H9 (cell line): ENCODE measurements around the gene CCDC71. TPM values are rescaled to one million over a fixed set of nuclear protein-coding genes. Genes with fewer than 3 reads are reported as not detected.

Source experiments
- DNase-seq: peaks from one replicate; pipeline ENCODE4 v3.0.0-alpha.2; 2017
- H2AFZ ChIP-seq: one replicate; pipeline ENCODE4 v1.6.1; 2013; ENCODE audit warnings: mild to moderate bottlenecking, low read length, control low read depth, moderate library complexity
- H2AK5ac ChIP-seq: 2 replicates; pipeline ENCODE4 v1.6.1; 2013; ENCODE audit warnings: low read length, control low read depth, mixed read lengths; ENCODE audit not compliant: insufficient read length
- H2BK120ac ChIP-seq: one replicate; pipeline ENCODE4 v1.6.1; 2013; ENCODE audit warnings: low read depth, mild to moderate bottlenecking, low read length, control low read depth, inconsistent platforms; ENCODE audit not compliant: poor library complexity, severe bottlenecking
- H2BK12ac ChIP-seq: 2 replicates; pipeline ENCODE4 v1.6.1; 2013; ENCODE audit warnings: low read length, control low read depth, mixed read lengths, low read depth; ENCODE audit not compliant: insufficient read length
- H2BK15ac ChIP-seq: 2 replicates; pipeline ENCODE4 v1.6.1; 2013; ENCODE audit warnings: low read depth, low read length, control low read depth
- H2BK20ac ChIP-seq: one replicate; pipeline ENCODE4 v1.6.1; 2013; ENCODE audit warnings: low read depth, mild to moderate bottlenecking, low read length, control low read depth, inconsistent platforms; ENCODE audit not compliant: poor library complexity, severe bottlenecking
- H2BK5ac ChIP-seq: 2 replicates; pipeline ENCODE4 v1.6.1; 2013; ENCODE audit warnings: low read length, control low read depth, mixed read lengths; ENCODE audit not compliant: insufficient read length
- H3K14ac ChIP-seq: 2 replicates; pipeline ENCODE4 v1.6.1; 2013; ENCODE audit warnings: low read length, control low read depth; ENCODE audit not compliant: insufficient read depth
- H3K18ac ChIP-seq: 2 replicates; pipeline ENCODE4 v1.6.1; 2013; ENCODE audit warnings: low read depth, mild to moderate bottlenecking, mixed read lengths, low read length, control low read depth; ENCODE audit not compliant: insufficient read length
- H3K23ac ChIP-seq: 2 replicates; pipeline ENCODE4 v1.6.1; 2013; ENCODE audit warnings: low read length, control low read depth, mixed read lengths, low read depth; ENCODE audit not compliant: insufficient read length
- H3K23me2 ChIP-seq: 2 replicates; pipeline ENCODE4 v1.6.1; 2013; ENCODE audit warnings: low read depth, mild to moderate bottlenecking, mixed read lengths, low read length, control low read depth; ENCODE audit not compliant: insufficient read length, poor library complexity, severe bottlenecking
- H3K27ac ChIP-seq: 2 replicates; pipeline ENCODE4 v1.5.1; 2013; ENCODE audit warnings: low read length, control low read depth, mixed read lengths, low read depth; ENCODE audit not compliant: insufficient read length
- H3K27me3 ChIP-seq: 2 replicates; pipeline ENCODE4 v1.6.1; 2013; ENCODE audit warnings: low read length, control low read depth, inconsistent platforms; ENCODE audit not compliant: insufficient read depth
- H3K4ac ChIP-seq: 2 replicates; pipeline ENCODE4 v1.6.1; 2013; ENCODE audit warnings: low read depth, mild to moderate bottlenecking, control low read depth, inconsistent platforms, low read length, moderate library complexity
- H3K4me1 ChIP-seq: 2 replicates; pipeline ENCODE4 v1.6.1; 2013; ENCODE audit warnings: low read length, control low read depth, inconsistent platforms; ENCODE audit not compliant: insufficient read depth
- H3K4me2 ChIP-seq: 2 replicates; pipeline ENCODE4 v1.6.1; 2013; ENCODE audit warnings: low read length, control low read depth, mixed read lengths; ENCODE audit not compliant: insufficient read length, insufficient read depth
- H3K56ac ChIP-seq: 2 replicates; pipeline ENCODE4 v1.6.1; 2013; ENCODE audit warnings: low read depth, mild to moderate bottlenecking, mixed read lengths, low read length, control low read depth; ENCODE audit not compliant: insufficient read length
- H3K79me1 ChIP-seq: 2 replicates; pipeline ENCODE4 v1.6.1; 2013; ENCODE audit warnings: low read depth, mild to moderate bottlenecking, moderate library complexity, low read length, control low read depth, inconsistent platforms; ENCODE audit not compliant: insufficient read depth, poor library complexity, severe bottlenecking
- H3K79me2 ChIP-seq: 2 replicates; pipeline ENCODE4 v1.6.1; 2013; ENCODE audit warnings: low read length, control low read depth, inconsistent platforms; ENCODE audit not compliant: insufficient read depth
- H3K9ac ChIP-seq: 2 replicates; pipeline ENCODE4 v1.6.1; 2013; ENCODE audit warnings: low read length, control low read depth, mixed read lengths; ENCODE audit not compliant: insufficient read length; ENCODE audit errors: extremely low read depth
- H3K9me3 ChIP-seq: one replicate; pipeline ENCODE4 v1.6.1; 2013; ENCODE audit warnings: low read depth, low read length, inconsistent platforms; ENCODE audit not compliant: control insufficient read depth
- H3T11ph ChIP-seq: one replicate; pipeline ENCODE4 v1.6.1; 2013; ENCODE audit warnings: mild to moderate bottlenecking, low read length, control low read depth, inconsistent platforms
- H4K20me1 ChIP-seq: one replicate; pipeline ENCODE4 v1.6.1; 2013; ENCODE audit not compliant: control insufficient read depth, insufficient read length, insufficient read depth
- H4K5ac ChIP-seq: 2 replicates; pipeline ENCODE4 v1.6.1; 2013; ENCODE audit warnings: low read depth, mild to moderate bottlenecking, mixed read lengths, low read length, control low read depth; ENCODE audit not compliant: insufficient read length
- H4K8ac ChIP-seq: replicated peaks from 2 replicates; pipeline ENCODE4 v1.6.1; 2013; ENCODE audit warnings: low read length, control low read depth, mixed read lengths, low read depth; ENCODE audit not compliant: insufficient read length
- H4K91ac ChIP-seq: 2 replicates; pipeline ENCODE4 v1.6.1; 2013; ENCODE audit warnings: low read depth, mild to moderate bottlenecking, moderate library complexity, mixed read lengths, low read length, control low read depth; ENCODE audit not compliant: insufficient read length
- H3K27ac Mint-ChIP-seq, 3 experiments: 2 replicates in 2 of 3; 3 replicates in 1 of 3; pipeline ENCODE4 v1.8.0; 2020 to 2021; ENCODE audit warnings: mixed read lengths in 3 of 3, mild to moderate bottlenecking in 1 of 3, moderate library complexity in 1 of 3
- H3K27me3 Mint-ChIP-seq: 2 replicates; pipeline ENCODE4 v1.8.0; 2021; ENCODE audit warnings: low read depth, mild to moderate bottlenecking, moderate library complexity, mixed read lengths
- H3K36me3 Mint-ChIP-seq, 3 experiments: 2 replicates in 2 of 3; 3 replicates in 1 of 3; pipeline ENCODE4 v1.8.0; 2020 to 2021; ENCODE audit warnings: low read depth in 3 of 3, mixed read lengths in 3 of 3; ENCODE audit not compliant: insufficient read depth in 1 of 3
- H3K4me1 Mint-ChIP-seq, 2 experiments: 2 replicates each; pipeline ENCODE4 v1.8.0; 2020; ENCODE audit warnings: mixed read lengths in 2 of 2
- H3K4me3 Mint-ChIP-seq, 2 experiments: 2 replicates in 1 of 2; 3 replicates in 1 of 2; pipeline ENCODE4 v1.8.0; 2020 to 2021; ENCODE audit warnings: mild to moderate bottlenecking in 2 of 2, mixed read lengths in 2 of 2, moderate library complexity in 1 of 2
- H3K9me3 Mint-ChIP-seq, 2 experiments: 2 replicates in 1 of 2; 3 replicates in 1 of 2; pipeline ENCODE4 v1.8.0; 2020; ENCODE audit warnings: mild to moderate bottlenecking in 2 of 2, mixed read lengths in 2 of 2, moderate library complexity in 1 of 2
- WGBS: extraction: QIAGEN DNeasy Blood & Tissue Kit; methylation state at CpG from one replicate; pipeline ENCODE4 v1.1.7; 2013; ENCODE audit warnings: missing lambda C conversion rate, low lambda C conversion rate, mixed read lengths; ENCODE audit not compliant: insufficient read length; ENCODE audit errors: extremely low coverage; 5-methylcytosine and 5-hydroxymethylcytosine counted together
- total RNA-seq: library from RNA; stranded (reverse); gene quantifications from 2 replicates; pipeline ENCODE4 v1.2.1, GENCODE V29; 2021
- TF ChIP-seq, protein P1 (sequence below): fragments of 200-600 bp; sonication (generic); conservative IDR thresholded peaks from 3 replicates; pipeline ENCODE4 v1.8.0; 2021; ENCODE audit warnings: antibody characterized with exemption, mild to moderate bottlenecking

The CCDC71 gene
- total RNA-seq, 1 experiment from 2014 or later = 27.6 TPM

DNA sequence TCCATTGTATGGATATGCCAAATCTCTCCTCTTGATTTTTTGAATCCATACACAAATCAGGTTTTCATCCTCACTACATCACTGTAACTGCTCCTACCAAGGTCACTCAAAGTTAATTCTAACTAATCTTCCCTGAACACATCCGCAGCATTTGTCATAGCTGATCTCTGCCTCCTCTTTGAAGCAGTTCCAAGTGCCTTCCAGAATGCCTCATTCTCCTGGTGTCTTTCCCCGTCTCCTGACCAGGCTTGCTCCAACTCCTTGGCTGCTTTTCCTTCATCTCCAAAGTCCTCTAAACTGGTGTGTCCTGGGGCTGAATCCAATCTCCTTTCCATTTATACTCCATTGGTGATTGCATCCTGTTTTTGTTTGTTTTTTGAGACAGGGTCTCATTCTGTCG, 32.0 kb upstream of the CCDC71 start:
- no CpG with 5 or more reads among the region's 3 CpGs for WGBS
- Mint-ChIP-seq H3K27me3 (peaks cover 9% of the 10 kb centered on the region; the same call in 1 of the 2 replicates), H3K27ac (no peak overlapping the region), H3K9me3 (peaks cover 0 to 3% of the 10 kb centered on the region in 2 experiments; a peak in 1 of 5 replicates), H3K36me3 (no peaks in the 10 kb centered on the region), H3K4me3 (no peak overlapping the region), H3K4me1 (no peaks in the 10 kb centered on the region)
- Histone ChIP-seq H3K14ac (no peak overlapping the region), H2BK20ac (no peak overlapping the region), H2BK120ac (no peak overlapping the region), H4K5ac (no peak overlapping the region), H3K79me1 (no peaks in the 10 kb centered on the region), H2BK15ac (no peak overlapping the region), H2AFZ (no peak overlapping the region), H2AK5ac (no peak overlapping the region), H3K9me3 (no peaks in the 10 kb centered on the region), H3K4me2 (no peak overlapping the region), H3K18ac (no peak overlapping the region), H2BK5ac (no peak overlapping the region), H3T11ph (no peak overlapping the region), H3K23ac (no peak overlapping the region), H4K91ac (no peak overlapping the region), H3K23me2 (no peaks in the 10 kb centered on the region), H3K27ac (no peak overlapping the region), H3K79me2 (no peaks in the 10 kb centered on the region), H3K27me3 (no peaks in the 10 kb centered on the region), H4K8ac (no peak overlapping the region), H2BK12ac (no peak overlapping the region), H4K20me1 (no peaks in the 10 kb centered on the region), H3K56ac (no peak overlapping the region), H3K4me1 (no peaks in the 10 kb centered on the region), H3K9ac (no peak overlapping the region), H3K4ac (no peak overlapping the region)
- no peak for DNase-seq
- TF ChIP-seq, protein P1, sequence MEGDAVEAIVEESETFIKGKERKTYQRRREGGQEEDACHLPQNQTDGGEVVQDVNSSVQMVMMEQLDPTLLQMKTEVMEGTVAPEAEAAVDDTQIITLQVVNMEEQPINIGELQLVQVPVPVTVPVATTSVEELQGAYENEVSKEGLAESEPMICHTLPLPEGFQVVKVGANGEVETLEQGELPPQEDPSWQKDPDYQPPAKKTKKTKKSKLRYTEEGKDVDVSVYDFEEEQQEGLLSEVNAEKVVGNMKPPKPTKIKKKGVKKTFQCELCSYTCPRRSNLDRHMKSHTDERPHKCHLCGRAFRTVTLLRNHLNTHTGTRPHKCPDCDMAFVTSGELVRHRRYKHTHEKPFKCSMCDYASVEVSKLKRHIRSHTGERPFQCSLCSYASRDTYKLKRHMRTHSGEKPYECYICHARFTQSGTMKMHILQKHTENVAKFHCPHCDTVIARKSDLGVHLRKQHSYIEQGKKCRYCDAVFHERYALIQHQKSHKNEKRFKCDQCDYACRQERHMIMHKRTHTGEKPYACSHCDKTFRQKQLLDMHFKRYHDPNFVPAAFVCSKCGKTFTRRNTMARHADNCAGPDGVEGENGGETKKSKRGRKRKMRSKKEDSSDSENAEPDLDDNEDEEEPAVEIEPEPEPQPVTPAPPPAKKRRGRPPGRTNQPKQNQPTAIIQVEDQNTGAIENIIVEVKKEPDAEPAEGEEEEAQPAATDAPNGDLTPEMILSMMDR = no peak
